Fibroblast of the aortic adventitia (primary cell): ENCODE results near the gene STARD10. TPM values are rescaled to one million over a fixed set of nuclear protein-coding genes. Genes with fewer than 3 reads are reported as not detected.
"Not testable (repeated sequence)": the region's sequence is repeated elsewhere in the genome, so short reads cannot be mapped to it uniquely, and the experiment has no call there.

Experiments used
- DNase-seq: peaks from one replicate; pipeline ENCODE4 v3.0.0-alpha.2; 2010; ENCODE audit warnings: low read depth
- H3K4me3 ChIP-seq: 2 replicates; pipeline ENCODE4 v1.5.1; 2011; ENCODE audit warnings: low read depth, mild to moderate bottlenecking, control low read depth, low read length, moderate library complexity
- CTCF ChIP-seq: IDR thresholded peaks from 2 replicates; pipeline ENCODE4 v1.5.1; 2011; ENCODE audit warnings: mild to moderate bottlenecking, low read length, control low read depth, inconsistent platforms; ENCODE audit not compliant: insufficient read depth
- total RNA-seq: library from RNA; depleted of rRNA; stranded (reverse); fragments of >200 nt; gene quantifications from 2 replicates; pipeline ENCODE4 v1.2.3, GENCODE V29; 2012; ENCODE audit warnings: low replicate concordance

The STARD10 gene
- total RNA-seq, 1 donor, result 21.4 TPM

- no peak for TF ChIP-seq CTCF
- H3K4me3 ChIP-seq, result no peak overlapping the region
- no peak for DNase-seq
These were observed 36.2 kb upstream of the STARD10 start for GRCh38 chr11:72829884-72830533.

GRCh38 chr11:72829178-72829577 lies 35.3 kb upstream of the STARD10 start:
- no peak for TF ChIP-seq CTCF
- DNase-seq, result no peak
- no peak overlapping the region for H3K4me3 ChIP-seq

GRCh38 chr11:72828692-72829101 lies 34.9 kb upstream of the STARD10 start:
- DNase-seq, result no peak
- H3K4me3 ChIP-seq, result no peak overlapping the region
- no peak for TF ChIP-seq CTCF

GRCh38 chr11:72828081-72828567 lies 34.3 kb upstream of the STARD10 start:
- no peak for TF ChIP-seq CTCF
- no peak overlapping the region for H3K4me3 ChIP-seq
- no peak for DNase-seq

- not testable (repeated sequence) for H3K4me3 ChIP-seq, DNase-seq
These were observed 33.8 kb upstream of the STARD10 start for GRCh38 chr11:72827656-72828055.

GRCh38 chr11:72826942-72827480 lies 33.2 kb upstream of the STARD10 start:
- no peak for TF ChIP-seq CTCF

GRCh38 chr11:72826191-72826941 lies 32.5 kb upstream of the STARD10 start:
- H3K4me3 ChIP-seq, result no peak overlapping the region
- TF ChIP-seq CTCF, result no peak
- no peak for DNase-seq

More at GRCh38 chr11:72826942-72827480, 33.2 kb upstream of the STARD10 start:
- H3K4me3 ChIP-seq, result no peak overlapping the region
- no peak for DNase-seq
